Pancreas (tissue), 10 donors: ENCODE results near the gene LILRA1. TPM values are rescaled to one million over a fixed set of nuclear protein-coding genes. Genes with fewer than 3 reads are reported as not detected.

Source experiments
- ATAC-seq, 4 donors: fragments of 200-7000 bp; cut with Tn5 transposase; one replicate each; pipeline versions ENCODE4 v1.8.0 to v1.9.1; 2020; ENCODE audit warnings: mild to moderate bottlenecking in 4 of 4, moderate library complexity in 4 of 4
- DNase-seq, 6 donors: peaks; one replicate each; pipeline ENCODE4 v3.0.0-alpha.2; 2020
- FAIRE-seq: peaks from 2 replicates; lab custom pipeline; 2012; peaks lifted over from hg19 to GRCh38; lab: Jason Lieb, UNC
- H3K27ac ChIP-seq, 4 donors: fragments of 200-600 bp; sonication (generic); 1 replicate in 3 of 4; 2 replicates in 1 of 4; pipeline versions ENCODE4 v1.5.0 to v1.8.0; 2020
- H3K27me3 ChIP-seq, 4 donors: fragments of 200-600 bp; one replicate each; pipeline ENCODE4 v1.8.0; 2021
- H3K36me3 ChIP-seq, 3 donors: fragments of 200-600 bp; sonication (generic) in 1 of 3; one replicate each; pipeline versions ENCODE4 v1.5.0 to v1.8.0; 2020 to 2021
- H3K4me1 ChIP-seq, 3 donors: fragments of 200-600 bp; one replicate each; pipeline ENCODE4 v1.8.0; 2021
- H3K4me3 ChIP-seq, 4 donors: fragments of 200-600 bp; sonication (generic) in 2 of 4; one replicate each; pipeline versions ENCODE4 v1.5.0 to v1.8.0; 2020 to 2021
- H3K9me3 ChIP-seq, 4 donors: fragments of 200-600 bp; one replicate each; pipeline ENCODE4 v1.8.0; 2021
- WGBS, 2 donors: extraction: QIAGEN DNeasy Blood & Tissue Kit; methylation state at CpG; one replicate each; pipeline ENCODE4 v1.1.7; 2013; 5-methylcytosine and 5-hydroxymethylcytosine counted together
- intact Hi-C, 3 donors: fragments of 100-400 bp; cut with DNase I; formaldehyde crosslinking; loops; one replicate each; pipeline versions ENCODE4 v1.11.1 to v1.14.2; 2022
- polyA plus RNA-seq, 2 donors: library from polyadenylated mRNA; stranded (reverse); fragments of 200-250 nt; gene quantifications; one replicate each; pipeline ENCODE4 v1.2.3, GENCODE V29; 2013
- total RNA-seq, 6 donors: library from RNA; stranded (reverse); fragmentation: NEBNext Ultra II Directional in 4 of 6; extraction: Animal tissue kit (Norgen Biotek cat#: 25700) in 4 of 6; gene quantifications; one replicate each; pipeline versions ENCODE4 v1.2.1 to v1.2.4, GENCODE V29; 2021 to 2023
- TF ChIP-seq, protein P1 (sequence below), 4 donors: fragments of 200-600 bp; sonication (generic) in 3 of 4; IDR thresholded peaks; one replicate each; pipeline versions ENCODE4 v1.5.0 to v1.8.0; 2021; ENCODE audit warnings: antibody characterized with exemption in 4 of 4
- donor health status: healthy with polysubstance abuse.
- donor health status: DM: no; HTN: no; CAD: no; lungs with moderate emphysema.
- donor health status: DM: no; HTN: no; CAD: no.
- donor health status: control.
- donor health status: control.
- donor health status: Bipolar disorder and iron deficiency.
- donor health status: DM: yes; HTN: yes; CAD: no.
- donor health status: DM: no; HTN: no; CAD: no.
- donor health status: DM: no; HTN: no; CAD: no.
- donor health status: DM: yes; HTN: yes; CAD: no.

LILRA1 gene
- total and polyA plus RNA-seq, 8 donors = 0.08 to 1.5 (median 0.23) TPM; not detected in 1

DNA sequence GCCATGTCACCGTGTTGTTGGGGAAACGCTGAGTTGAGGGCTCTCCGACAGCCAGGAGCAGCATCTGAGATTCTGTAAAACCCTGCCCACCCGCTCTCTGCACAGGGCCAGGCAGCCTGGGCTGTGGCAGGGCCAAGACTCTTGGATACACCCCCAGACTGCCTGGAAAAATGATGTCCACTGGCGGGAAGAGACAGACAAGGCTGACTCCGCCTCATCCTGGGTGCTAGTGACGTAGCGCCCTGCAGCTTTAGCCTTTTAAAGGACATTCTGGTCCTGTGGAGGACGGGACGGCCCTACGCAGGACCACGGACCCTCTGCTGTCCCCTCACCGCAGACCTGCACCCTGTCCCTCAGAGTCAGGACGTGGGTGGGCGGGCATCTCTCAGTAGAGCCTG lies 40.5 kb upstream of the LILRA1 start:
- 72 to 79% methylated on average over 15 of the region's 15 CpGs for WGBS, 2 donors

DNA sequence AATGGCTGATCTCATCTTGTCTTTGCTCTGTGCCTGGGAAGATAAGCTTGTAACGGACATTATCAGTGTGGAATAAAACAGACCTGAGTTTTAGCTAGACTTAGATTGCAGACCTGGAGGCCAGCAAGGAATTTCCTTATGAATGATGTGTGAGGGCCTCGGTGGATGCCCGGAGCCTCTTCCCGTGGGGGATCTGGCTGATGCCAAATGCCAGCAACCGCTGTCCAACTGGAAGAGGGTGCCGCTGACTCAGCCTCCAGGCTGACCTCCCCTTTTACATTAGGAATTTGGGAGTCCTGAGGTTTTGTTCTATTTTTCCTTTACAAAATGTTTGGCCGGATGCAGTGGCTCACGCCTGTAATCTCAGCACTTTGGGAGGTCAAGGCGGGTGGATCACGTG lies 39.4 kb upstream of the LILRA1 start:
- no peak overlapping the region for H3K4me3 ChIP-seq
- ATAC-seq = no peak
- TF ChIP-seq, protein P1, sequence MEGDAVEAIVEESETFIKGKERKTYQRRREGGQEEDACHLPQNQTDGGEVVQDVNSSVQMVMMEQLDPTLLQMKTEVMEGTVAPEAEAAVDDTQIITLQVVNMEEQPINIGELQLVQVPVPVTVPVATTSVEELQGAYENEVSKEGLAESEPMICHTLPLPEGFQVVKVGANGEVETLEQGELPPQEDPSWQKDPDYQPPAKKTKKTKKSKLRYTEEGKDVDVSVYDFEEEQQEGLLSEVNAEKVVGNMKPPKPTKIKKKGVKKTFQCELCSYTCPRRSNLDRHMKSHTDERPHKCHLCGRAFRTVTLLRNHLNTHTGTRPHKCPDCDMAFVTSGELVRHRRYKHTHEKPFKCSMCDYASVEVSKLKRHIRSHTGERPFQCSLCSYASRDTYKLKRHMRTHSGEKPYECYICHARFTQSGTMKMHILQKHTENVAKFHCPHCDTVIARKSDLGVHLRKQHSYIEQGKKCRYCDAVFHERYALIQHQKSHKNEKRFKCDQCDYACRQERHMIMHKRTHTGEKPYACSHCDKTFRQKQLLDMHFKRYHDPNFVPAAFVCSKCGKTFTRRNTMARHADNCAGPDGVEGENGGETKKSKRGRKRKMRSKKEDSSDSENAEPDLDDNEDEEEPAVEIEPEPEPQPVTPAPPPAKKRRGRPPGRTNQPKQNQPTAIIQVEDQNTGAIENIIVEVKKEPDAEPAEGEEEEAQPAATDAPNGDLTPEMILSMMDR (IDR thresholded peaks at IDR 0.05) = no peak

More for the DNA sequence above, 40.5 kb upstream of the LILRA1 start:
- no peaks in the 10 kb centered on the region for H3K27me3 ChIP-seq
- FAIRE-seq = no peak
- TF ChIP-seq, protein P1 (IDR thresholded peaks at IDR 0.05) = no peak
- intact Hi-C loops = no loop called here
- H3K4me1 ChIP-seq = no peaks in the 10 kb centered on the region
- H3K27ac ChIP-seq = no peak overlapping the region
- no peak overlapping the region for H3K4me3 ChIP-seq
- no peak for DNase-seq
- no peaks in the 10 kb centered on the region for H3K36me3 ChIP-seq
- H3K9me3 ChIP-seq = no peaks in the 10 kb centered on the region
- no peak for ATAC-seq

DNA sequence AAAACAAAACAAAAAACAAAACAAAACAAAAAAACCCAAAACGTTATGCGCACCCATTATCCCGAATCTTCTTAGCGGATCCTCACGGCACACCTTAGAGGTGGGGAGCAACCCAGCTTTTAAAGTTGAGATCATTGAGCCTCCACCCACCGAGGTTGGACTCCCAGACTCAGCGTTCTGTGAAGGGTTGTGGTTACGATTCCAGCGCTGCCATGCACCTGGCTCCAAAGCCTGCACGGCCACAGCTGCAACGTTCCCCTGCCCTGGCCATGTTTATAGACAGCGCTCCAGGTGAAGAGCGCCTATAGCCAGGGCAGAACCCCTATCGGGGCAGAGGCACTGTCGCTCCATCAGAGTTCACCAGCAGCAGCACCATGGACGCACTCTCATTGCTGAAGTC lies 38.5 kb upstream of the LILRA1 start:
- Histone ChIP-seq H3K9me3 (no peaks in the 10 kb centered on the region), H3K4me1 (no peaks in the 10 kb centered on the region), H3K4me3 (no peak overlapping the region), H3K27ac (no peak overlapping the region), H3K36me3 (no peaks in the 10 kb centered on the region), H3K27me3 (no peaks in the 10 kb centered on the region)
- no peak for DNase-seq
- intact Hi-C loops = no loop called here
- 73 to 81% methylated on average over 16 of the region's 16 CpGs for WGBS, 2 donors
- no peak for FAIRE-seq
- no peak for ATAC-seq
- TF ChIP-seq, protein P1 (IDR thresholded peaks at IDR 0.05) = no peak

More for the DNA sequence above, 39.4 kb upstream of the LILRA1 start:
- DNase-seq (no peak), FAIRE-seq (no peak)
- intact Hi-C loops = no loop called here
- no peaks in the 10 kb centered on the region for H3K4me1 ChIP-seq
- no peaks in the 10 kb centered on the region for H3K36me3 ChIP-seq
- H3K27me3 ChIP-seq = no peaks in the 10 kb centered on the region
- no peaks in the 10 kb centered on the region for H3K9me3 ChIP-seq
- H3K27ac ChIP-seq = no peak overlapping the region
- 55 to 67% methylated on average over 10 of the region's 10 CpGs for WGBS, 2 donors

DNA sequence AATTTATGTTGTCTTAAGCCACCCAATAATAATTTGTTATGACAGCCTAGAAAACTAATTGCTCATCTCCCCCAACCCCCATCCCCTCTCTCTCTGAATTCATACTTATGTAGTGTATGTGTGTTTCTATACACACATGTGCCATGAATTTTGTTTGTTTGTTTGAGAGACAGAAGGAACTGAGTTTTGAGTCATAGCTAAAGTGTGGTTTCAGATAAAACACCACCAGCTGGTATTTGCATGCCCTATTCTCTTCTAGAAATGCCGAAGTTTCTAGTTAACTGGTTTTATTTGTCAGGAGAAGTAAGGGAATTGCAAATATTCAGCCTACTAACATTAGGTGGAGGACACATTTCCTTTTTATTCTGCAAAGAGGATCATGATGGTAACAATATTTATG lies 37.2 kb upstream of the LILRA1 start:
- DNase-seq (no peak), ATAC-seq (no peak), FAIRE-seq (no peak)
- Histone ChIP-seq H3K4me3 (no peak overlapping the region), H3K27ac (no peak overlapping the region), H3K36me3 (no peaks in the 10 kb centered on the region), H3K27me3 (no peaks in the 10 kb centered on the region), H3K9me3 (no peaks in the 10 kb centered on the region), H3K4me1 (no peaks in the 10 kb centered on the region)
- 55 to 65% methylated on average over 1 of the region's 1 CpG for WGBS, 2 donors
- TF ChIP-seq, protein P1 (IDR thresholded peaks at IDR 0.05) = no peak
- intact Hi-C loops = no loop called here

DNA sequence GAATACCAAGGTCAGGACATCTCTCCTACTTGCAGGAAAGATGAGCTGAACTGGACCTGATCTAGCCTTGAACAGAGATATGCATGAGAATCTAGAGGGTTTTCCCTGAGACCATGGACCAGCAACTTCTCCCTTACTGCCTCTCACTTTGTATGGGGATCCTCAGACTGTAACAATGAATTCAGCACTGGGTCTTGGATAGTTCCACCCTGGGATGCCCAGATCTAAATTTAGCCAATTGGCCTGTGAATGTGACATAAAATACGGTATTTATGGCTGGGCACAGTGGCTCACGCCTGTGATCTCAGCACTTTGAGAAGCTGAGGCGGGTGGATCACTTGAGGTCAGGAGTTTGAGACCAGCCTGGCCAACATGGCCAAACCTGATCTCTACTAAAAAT lies 35.1 kb upstream of the LILRA1 start:
- intact Hi-C loops = no loop called here
- Histone ChIP-seq H3K9me3 (no peaks in the 10 kb centered on the region), H3K27me3 (peaks cover 0 to 5% (median 0%) of the 10 kb centered on the region in 4 donors), H3K4me3 (no peak overlapping the region), H3K36me3 (no peaks in the 10 kb centered on the region), H3K27ac (no peak overlapping the region), H3K4me1 (no peaks in the 10 kb centered on the region)
- FAIRE-seq (no peak), DNase-seq (no peak), ATAC-seq (no peak)
- TF ChIP-seq, protein P1 (IDR thresholded peaks at IDR 0.05) = no peak
- 48 to 67% methylated on average over 3 of the region's 3 CpGs for WGBS, 2 donors
